Measurements from ENCODE around the gene RFX3. TPM values are rescaled to one million over a fixed set of nuclear protein-coding genes. Genes with fewer than 3 reads are reported as not detected.

RFX3 gene
- total RNA-seq, 2 donors from 2014 or later: 4.6 to 6.5 TPM

- intact Hi-C loops (cut with DNase I): no loop called here
- DNase-seq: no peak
- H3K36me3 ChIP-seq (replicated peaks in 1 of 2; ENCODE audit: insufficient read depth in 1 of 2, low read depth in 2 of 2): no peaks in the 10 kb centered on the region
- H3K9me3 ChIP-seq: no peaks in the 10 kb centered on the region
- ATAC-seq: no peak
- no peak overlapping the region for H3K4me3 ChIP-seq
- H3K27ac ChIP-seq: no peak overlapping the region
- TF ChIP-seq CTCF (IDR thresholded peaks at IDR 0.05) (no peak), POLR2A (IDR thresholded peaks at IDR 0.05) (no peak)
- H3K27me3 ChIP-seq: no peaks in the 10 kb centered on the region
- WGBS, 2 donors: 80 to 87% methylated on average over 3 of the region's 3 CpGs
- H3K4me1 ChIP-seq: no peaks in the 10 kb centered on the region
Observed at GRCh38 chr9:3431890-3432289, 93.9 kb downstream of the RFX3 start.

DNA sequence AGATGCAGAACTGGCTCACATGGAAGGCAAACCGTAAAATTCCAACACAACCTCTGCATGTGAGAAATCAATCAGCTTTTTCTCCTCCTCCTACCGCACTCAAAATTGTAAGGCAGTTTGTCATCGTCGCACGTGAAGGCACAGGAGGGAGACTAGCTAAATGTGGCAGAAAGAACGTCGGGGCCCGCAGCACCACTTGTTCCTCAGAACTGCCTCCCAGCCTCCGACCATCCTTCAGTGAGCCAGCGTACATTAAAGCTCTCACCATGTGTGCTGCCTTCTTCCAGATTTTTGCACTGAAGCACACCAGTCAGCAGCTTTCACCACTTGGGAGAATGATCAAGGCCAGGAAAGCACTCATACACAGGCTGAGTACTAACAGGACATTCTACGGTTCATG, 105.9 kb downstream of the RFX3 start:
- Histone ChIP-seq H3K27ac (no peak overlapping the region), H3K27me3 (no peaks in the 10 kb centered on the region), H3K36me3 (replicated peaks in 1 of 2; ENCODE audit: insufficient read depth in 1 of 2, low read depth in 2 of 2) (no peaks in the 10 kb centered on the region), H3K4me3 (no peak overlapping the region), H3K9me3 (no peaks in the 10 kb centered on the region), H3K4me1 (no peaks in the 10 kb centered on the region)
- DNase-seq (no peak), ATAC-seq (no peak)
- 90 to 95% methylated on average over 11 of the region's 11 CpGs for WGBS, 2 donors
- TF ChIP-seq CTCF (IDR thresholded peaks at IDR 0.05): no peak
- no peak for TF ChIP-seq POLR2A (IDR thresholded peaks at IDR 0.05)
- intact Hi-C loops (cut with DNase I): no loop called here

DNA sequence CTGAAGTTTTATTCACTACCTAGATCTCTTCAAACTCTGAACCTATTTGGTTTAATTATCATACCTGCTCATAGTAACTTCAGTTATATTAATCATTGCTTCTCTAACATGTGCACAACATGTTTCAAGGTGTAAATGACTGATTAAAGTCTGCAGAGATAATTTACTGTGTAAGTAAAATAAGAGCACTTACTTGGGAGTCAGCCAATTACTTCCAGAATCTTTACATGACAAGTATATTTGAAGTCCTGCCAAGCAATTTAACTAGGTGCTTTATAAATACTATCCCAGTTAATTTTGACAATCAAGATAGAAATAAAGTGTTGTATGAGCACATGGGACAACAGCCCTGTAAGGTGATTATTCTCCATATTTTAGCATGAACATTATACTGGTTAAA, 109.9 kb downstream of the RFX3 start:
- no peaks in the 10 kb centered on the region for H3K36me3 ChIP-seq (replicated peaks in 1 of 2; ENCODE audit: insufficient read depth in 1 of 2, low read depth in 2 of 2)
- H3K9me3 ChIP-seq: no peaks in the 10 kb centered on the region
- no peaks in the 10 kb centered on the region for H3K4me1 ChIP-seq
- H3K4me3 ChIP-seq: no peak overlapping the region
- TF ChIP-seq CTCF (IDR thresholded peaks at IDR 0.05) (no peak), POLR2A (IDR thresholded peaks at IDR 0.05) (no peak)
- intact Hi-C loops (cut with DNase I): no loop called here
- no peak overlapping the region for H3K27ac ChIP-seq
- DNase-seq: no peak
- no peak for ATAC-seq
- no peaks in the 10 kb centered on the region for H3K27me3 ChIP-seq

DNA sequence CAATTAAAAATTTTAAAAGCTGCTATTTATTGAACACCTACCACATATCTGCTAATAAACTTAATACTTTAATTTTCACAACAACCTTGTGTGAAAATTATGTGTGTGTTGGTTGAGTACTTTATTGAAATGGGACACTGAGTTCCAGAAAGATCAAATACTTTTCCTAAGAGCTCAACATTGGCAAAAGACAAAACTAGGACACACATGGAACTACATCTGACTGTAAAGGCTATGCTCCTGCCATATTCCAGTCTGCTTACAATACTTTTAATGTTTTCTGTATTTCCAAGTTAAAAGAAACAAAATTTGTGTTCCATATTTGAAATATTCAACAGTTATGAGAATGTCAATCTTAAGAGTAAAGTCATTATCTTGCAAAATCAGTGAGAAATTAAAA, 111.8 kb downstream of the RFX3 start:
- DNase-seq (no peak), ATAC-seq (no peak)
- Histone ChIP-seq H3K27me3 (no peaks in the 10 kb centered on the region), H3K27ac (no peak overlapping the region), H3K4me1 (no peaks in the 10 kb centered on the region), H3K9me3 (no peaks in the 10 kb centered on the region), H3K4me3 (no peak overlapping the region), H3K36me3 (replicated peaks in 1 of 2; ENCODE audit: insufficient read depth in 1 of 2, low read depth in 2 of 2) (no peaks in the 10 kb centered on the region)
- intact Hi-C loops (cut with DNase I): no loop called here
- TF ChIP-seq POLR2A (IDR thresholded peaks at IDR 0.05) (no peak), CTCF (IDR thresholded peaks at IDR 0.05) (no peak)

GRCh38 chr9:3410461-3410860, 115.3 kb downstream of the RFX3 start:
- 70 to 80% methylated on average over 4 of the region's 4 CpGs for WGBS, 2 donors
- intact Hi-C loops (cut with DNase I): no loop called here
- ATAC-seq (no peak), DNase-seq (no peak)
- no peaks in the 10 kb centered on the region for H3K9me3 ChIP-seq
- H3K36me3 ChIP-seq (replicated peaks in 1 of 2; ENCODE audit: insufficient read depth in 1 of 2, low read depth in 2 of 2): no peaks in the 10 kb centered on the region
- H3K27ac ChIP-seq: no peak overlapping the region
- H3K4me3 ChIP-seq: no peak overlapping the region
- H3K27me3 ChIP-seq: no peaks in the 10 kb centered on the region
- H3K4me1 ChIP-seq: no peaks in the 10 kb centered on the region
- TF ChIP-seq POLR2A (IDR thresholded peaks at IDR 0.05) (no peak), CTCF (IDR thresholded peaks at IDR 0.05) (no peak)

Data from body of pancreas (tissue), 4 donors.